K562 (cell line): ENCODE measurements around the gene EPHX1. TPM values are rescaled to one million over a fixed set of nuclear protein-coding genes. Genes with fewer than 3 reads are reported as not detected.

Source experiments
- CTCFL ChIP-seq: IDR thresholded peaks from 2 replicates; pipeline ENCODE4 v1.6.1; 2011; ENCODE audit warnings: borderline replicate concordance, low read depth, mild to moderate bottlenecking, moderate library complexity, low read length; ENCODE audit not compliant: insufficient read depth, poor library complexity, severe bottlenecking
- FIP1L1 ChIP-seq: fragments of 200-400 bp; formaldehyde crosslinking; IDR thresholded peaks from 2 replicates; pipeline ENCODE4 v1.6.1; 2018; ENCODE audit warnings: mild to moderate bottlenecking, low read depth, low read length; ENCODE audit not compliant: poor library complexity, severe bottlenecking
- GABPB2 ChIP-seq: fragments of 250-450 bp; sonication (Bioruptor Pico); conservative IDR thresholded peaks from 2 replicates; pipeline ENCODE4 v1.5.1; 2021; ENCODE audit warnings: mild to moderate bottlenecking
- HOMEZ ChIP-seq: fragments of 250-450 bp; sonication (Bioruptor Pico); IDR thresholded peaks from 2 replicates; pipeline ENCODE4 v1.4.0; 2020; ENCODE audit warnings: mild to moderate bottlenecking, moderate library complexity
- KAT8 ChIP-seq: fragments of 450-650 bp; IDR thresholded peaks from 2 replicates; pipeline ENCODE4 v1.6.1; 2016; ENCODE audit warnings: low read depth, mild to moderate bottlenecking
- MAFK ChIP-seq: IDR thresholded peaks from 2 replicates; pipeline ENCODE4 v1.6.1; 2011; ENCODE audit warnings: low read length, improper control_type of control experiment
- NFXL1 ChIP-seq: fragments of 450-650 bp; formaldehyde crosslinking; IDR thresholded peaks from 2 replicates; pipeline ENCODE4 v1.4.0; 2021; ENCODE audit warnings: mild to moderate bottlenecking
- PHTF2 ChIP-seq: fragments of 250-450 bp; sonication (Bioruptor Pico); IDR thresholded peaks from 2 replicates; pipeline ENCODE4 v1.5.0; 2021; ENCODE audit warnings: mild to moderate bottlenecking
- RBM14 ChIP-seq: fragments of 200-400 bp; formaldehyde crosslinking; IDR thresholded peaks from 2 replicates; pipeline ENCODE4 v1.6.1; 2018; ENCODE audit warnings: low read depth, mild to moderate bottlenecking, low read length, moderate library complexity, borderline replicate concordance; ENCODE audit not compliant: insufficient read depth
- RUNX1 ChIP-seq: sonication (generic); IDR thresholded peaks from 2 replicates; pipeline ENCODE4 v1.6.1; 2016; ENCODE audit warnings: antibody characterized with exemption, low read depth
- SMAD4 ChIP-seq: fragments of 250-450 bp; sonication (Bioruptor Pico); conservative IDR thresholded peaks from 2 replicates; pipeline ENCODE4 v1.8.0; 2021; ENCODE audit warnings: inconsistent platforms, mild to moderate bottlenecking, moderate library complexity
- SRSF1 ChIP-seq: fragments of 200-400 bp; formaldehyde crosslinking; IDR thresholded peaks from 2 replicates; pipeline ENCODE4 v1.6.1; 2017; ENCODE audit warnings: mild to moderate bottlenecking, low read depth, low read length, moderate library complexity
- ZBTB33 ChIP-seq: sonication (generic); formaldehyde crosslinking; IDR thresholded peaks from 2 replicates; pipeline ENCODE4 v1.8.1; 2023; ENCODE audit warnings: mild to moderate bottlenecking, missing genetic modification reagents
- ZFP91 ChIP-seq: sonication (generic); formaldehyde crosslinking; IDR thresholded peaks from 2 replicates; pipeline ENCODE4 v1.8.0; 2022; ENCODE audit warnings: mild to moderate bottlenecking, missing genetic modification reagents
- ZNF24 ChIP-seq: fragments of 450-650 bp; IDR thresholded peaks from 2 replicates; pipeline ENCODE4 v1.6.1; 2016
- ZNF77 ChIP-seq: fragments of 250-450 bp; sonication (Bioruptor Pico); IDR thresholded peaks from 2 replicates; pipeline ENCODE4 v1.5.0; 2020
- polyA plus RNA-seq, 8 experiments: library from polyadenylated mRNA; depleted of rRNA in 4 of 8; stranded (reverse) in 5 of 8; unstranded in 3 of 8; fragments of >200 nt; fragmentation: Nextera tagmentation in 2 of 8; fragmentation: Illumina TruSeq in 1 of 8; extraction: Ambion mirVana in 2 of 8; extraction: Trizol in 1 of 8; gene quantifications; 2 replicates each; pipeline versions ENCODE4 v1.2.1 to v1.2.3, GENCODE V29; 2011 to 2014; ENCODE audit warnings: inconsistent platforms in 1 of 8, missing spikeins in 1 of 8
- total RNA-seq, 7 experiments: library from RNA; depleted of rRNA in 6 of 7; stranded (reverse); fragments of >200 nt in 6 of 7; fragmentation: Illumina TruSeq in 2 of 7; extraction: Trizol in 2 of 7; gene quantifications; 2 replicates each; pipeline versions ENCODE4 v1.2.1 to v1.2.3, GENCODE V29; 2011 to 2021; ENCODE audit warnings: low replicate concordance in 1 of 7
- TF ChIP-seq, protein P1 (sequence below): fragments of 450-650 bp; IDR thresholded peaks from 2 replicates; pipeline ENCODE4 v1.6.1; 2017; ENCODE audit warnings: mild to moderate bottlenecking, moderate library complexity

Gene EPHX1
- total and polyA plus RNA-seq, 9 of the 15 experiments (the other 6 are each of a cell fraction or from before 2014, with no cell fraction given): 0.21 to 27.0 (median 6.7) TPM

GRCh38 chr1:225809842-225810578 lies at the start of gene EPHX1 (continued):
- TF ChIP-seq SMAD4 (peak; percentile 77), FIP1L1 (peak; percentile 32), RUNX1 (no peak), HOMEZ (CRISPR knock-in tag) (no peak), ZBTB33 (no peak), PHTF2 (CRISPR knock-in tag) (no peak), GABPB2 (CRISPR knock-in tag) (no peak), NFXL1 (no peak), ZNF77 (CRISPR knock-in tag) (no peak), RBM14 (no peak), KAT8 (no peak), CTCFL (peak; percentile 38), ZNF24 (no peak), SRSF1 (no peak), MAFK (no peak), ZFP91 (CRISPR knock-in tag) (peak; percentile 55; the same call in 1 of the 2 replicates)
- TF ChIP-seq, protein P1, sequence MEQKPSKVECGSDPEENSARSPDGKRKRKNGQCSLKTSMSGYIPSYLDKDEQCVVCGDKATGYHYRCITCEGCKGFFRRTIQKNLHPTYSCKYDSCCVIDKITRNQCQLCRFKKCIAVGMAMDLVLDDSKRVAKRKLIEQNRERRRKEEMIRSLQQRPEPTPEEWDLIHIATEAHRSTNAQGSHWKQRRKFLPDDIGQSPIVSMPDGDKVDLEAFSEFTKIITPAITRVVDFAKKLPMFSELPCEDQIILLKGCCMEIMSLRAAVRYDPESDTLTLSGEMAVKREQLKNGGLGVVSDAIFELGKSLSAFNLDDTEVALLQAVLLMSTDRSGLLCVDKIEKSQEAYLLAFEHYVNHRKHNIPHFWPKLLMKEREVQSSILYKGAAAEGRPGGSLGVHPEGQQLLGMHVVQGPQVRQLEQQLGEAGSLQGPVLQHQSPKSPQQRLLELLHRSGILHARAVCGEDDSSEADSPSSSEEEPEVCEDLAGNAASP: no peak
